Glomerular visceral epithelial cell (primary cell): ENCODE data around the gene ZPLD1.

Experiments
- DNase-seq: peaks from one replicate; pipeline ENCODE4 v3.0.0-alpha.2; 2016; ENCODE audit errors: extremely low spot score

ZPLD1 gene

DNA sequence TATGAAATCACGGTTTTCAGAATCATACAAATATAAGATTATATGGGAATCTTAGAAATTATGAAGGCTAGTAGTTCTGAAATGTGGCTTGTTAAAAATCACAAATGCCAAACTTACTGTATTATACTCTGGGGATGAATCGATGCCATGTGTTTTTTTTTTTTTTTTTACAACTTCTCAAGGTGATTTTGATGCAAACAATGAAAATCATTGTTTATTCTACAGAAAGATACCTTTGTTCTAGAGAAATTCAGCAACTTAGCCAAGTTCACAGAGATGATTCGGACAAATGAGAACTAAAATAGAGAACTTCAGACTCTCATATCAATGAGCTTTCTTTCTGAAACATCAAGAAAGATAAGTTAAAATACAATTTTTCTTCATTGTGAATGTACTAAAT, 92.0 kb downstream of the ZPLD1 start:
- no peak for DNase-seq

DNA sequence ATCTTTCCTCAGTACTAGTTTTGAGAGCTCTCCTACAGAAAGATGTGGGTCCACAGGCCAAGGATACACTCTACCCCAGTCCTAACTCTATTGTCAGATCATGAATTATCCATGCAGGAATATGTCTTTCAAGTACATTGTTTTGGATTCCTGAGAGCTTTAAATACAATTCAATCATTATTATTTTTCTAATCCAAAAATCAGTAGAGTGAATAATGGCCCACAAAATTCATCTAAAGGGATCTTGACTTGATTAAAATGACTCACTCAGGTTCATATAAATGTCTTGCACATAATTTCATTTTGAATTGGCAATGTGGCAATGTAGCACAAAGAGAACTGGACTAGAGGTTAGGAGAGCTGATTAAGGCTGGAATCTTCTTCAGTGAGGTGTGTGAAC, 93.9 kb downstream of the ZPLD1 start:
- no peak for DNase-seq
